Measurements from ENCODE around the gene RPRML.

The RPRML gene

DNA sequence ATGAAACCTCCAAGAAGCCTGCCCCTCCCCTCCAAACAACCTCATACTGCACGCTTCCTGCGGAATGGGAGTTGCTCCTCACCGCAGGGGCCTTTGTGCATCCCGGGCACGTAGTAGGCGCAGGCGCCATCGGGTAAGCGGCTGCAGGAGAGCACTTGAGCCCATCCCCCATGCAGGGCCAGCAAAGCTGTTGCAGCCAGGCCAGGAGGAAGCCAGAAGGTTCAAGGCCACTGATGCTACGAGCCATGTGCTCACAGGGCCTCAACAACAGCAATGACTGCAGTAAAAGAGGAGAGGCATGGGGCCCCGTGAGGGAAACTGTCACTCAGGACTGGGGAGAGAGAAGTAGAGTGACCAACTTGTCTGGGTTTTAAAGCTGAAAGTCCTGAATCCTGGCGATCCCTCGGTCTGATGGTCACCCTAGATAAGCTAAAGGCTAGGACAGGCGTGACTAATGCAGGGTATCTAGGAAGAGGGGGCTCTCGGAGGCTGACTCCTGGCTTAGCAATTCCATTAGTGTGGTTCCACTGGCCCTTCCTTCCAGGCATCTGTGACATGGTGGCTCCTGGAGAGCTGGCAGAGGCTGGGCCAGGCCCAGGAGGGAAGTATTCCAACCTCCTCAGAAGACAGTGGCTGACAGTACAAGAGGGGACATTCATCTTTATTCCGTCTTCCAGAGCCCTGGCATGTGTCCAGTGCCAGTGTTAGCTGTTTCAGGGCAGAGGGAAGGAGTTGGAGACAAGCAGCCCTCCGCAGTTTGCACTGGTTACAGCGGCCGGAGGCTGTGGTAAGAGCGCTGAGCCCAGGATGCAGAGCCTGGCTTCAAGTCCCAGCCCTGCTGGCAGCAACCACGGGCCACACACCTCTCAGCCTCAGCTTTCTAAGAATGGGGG is 35.3 kb downstream of the RPRML start:
- no peak for FAIRE-seq

GRCh38 chr17:46943218-46943500 is 35.9 kb downstream of the RPRML start:
- FAIRE-seq, result no peak

GRCh38 chr17:46942441-46943217 is 36.4 kb downstream of the RPRML start:
- FAIRE-seq, result peak; percentile 87

- peak; percentile 60 for FAIRE-seq
Observed at GRCh38 chr17:46940692-46941404, 38.2 kb downstream of the RPRML start.

GRCh38 chr17:46935658-46936266 is 43.3 kb downstream of the RPRML start:
- no peak for FAIRE-seq

GRCh38 chr17:46931596-46931995 is 47.5 kb downstream of the RPRML start:
- FAIRE-seq, result no peak

DNA sequence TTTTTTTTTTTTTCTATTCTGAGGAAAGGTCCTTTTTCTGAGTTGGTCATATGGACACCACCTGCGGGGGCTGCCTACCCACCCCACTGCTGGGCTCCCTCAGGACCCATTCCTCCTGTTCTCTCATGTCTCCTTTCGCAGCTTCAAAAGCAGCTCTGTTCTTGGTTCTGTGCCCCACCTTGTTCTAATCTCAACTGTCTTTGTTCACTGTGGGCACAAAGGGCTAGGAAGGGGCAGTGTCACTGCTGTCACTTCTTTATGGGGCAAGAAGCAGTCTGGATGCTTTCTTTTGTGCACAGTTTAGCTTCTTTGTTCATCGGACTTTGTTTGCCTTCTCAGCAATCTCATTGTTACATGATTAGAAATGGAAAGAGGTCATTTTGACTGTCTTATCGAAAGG is 49.0 kb downstream of the RPRML start:
- no peak for FAIRE-seq

GRCh38 chr17:46929413-46929812 is 49.6 kb downstream of the RPRML start:
- FAIRE-seq, result no peak

DNA sequence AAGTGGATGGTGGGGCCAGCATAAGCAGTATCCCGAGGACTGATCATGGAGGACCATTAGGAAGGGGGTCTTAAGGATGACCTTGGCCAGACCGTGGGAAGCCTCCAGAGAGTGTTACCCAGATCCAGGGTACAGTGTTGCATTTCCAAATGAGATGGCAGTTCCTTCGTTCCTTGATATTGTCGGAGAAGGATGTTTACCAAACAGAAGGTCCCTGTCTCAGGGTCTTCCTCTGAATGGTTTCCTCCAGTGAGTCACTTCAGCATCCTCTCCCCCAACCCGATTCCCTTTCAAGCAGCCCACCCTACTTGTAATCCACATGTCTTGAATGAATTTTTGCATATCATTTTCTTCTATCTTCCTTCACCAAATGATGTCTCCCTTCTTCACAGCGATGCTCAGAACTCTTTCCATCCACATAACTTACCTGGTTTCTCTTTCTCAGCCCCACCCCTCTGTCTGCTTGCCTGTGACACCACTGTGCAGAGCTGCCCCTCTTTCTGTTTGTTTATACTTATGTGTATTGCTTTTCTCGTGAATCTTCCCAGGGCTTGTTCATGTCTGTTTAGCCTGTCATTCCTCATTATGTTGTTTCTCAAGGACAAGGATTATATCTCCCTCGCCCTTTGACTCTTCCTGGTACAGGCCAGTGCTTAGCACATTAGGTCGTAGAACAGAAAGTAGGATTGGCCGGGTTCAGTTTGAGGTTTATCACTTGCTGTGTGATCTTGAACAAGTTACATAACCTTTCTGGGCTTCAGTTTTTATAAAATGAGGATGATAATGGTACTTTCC is 50.4 kb downstream of the RPRML start:
- no peak for FAIRE-seq

Measured in G401.6 (cell line).